ENCODE data around the gene RORB.
"Not testable (repeated sequence)": the region's sequence is repeated elsewhere in the genome, so short reads cannot be mapped to it uniquely, and the experiment has no call there.

The RORB gene

GRCh38 chr9:74513221-74513620 lies 16.1 kb downstream of the RORB start:
- DNase-seq (ENCODE audit: low spot score), result no peak

GRCh38 chr9:74517188-74517587 lies 20.1 kb downstream of the RORB start:
- DNase-seq (ENCODE audit: low spot score), result no peak

DNA sequence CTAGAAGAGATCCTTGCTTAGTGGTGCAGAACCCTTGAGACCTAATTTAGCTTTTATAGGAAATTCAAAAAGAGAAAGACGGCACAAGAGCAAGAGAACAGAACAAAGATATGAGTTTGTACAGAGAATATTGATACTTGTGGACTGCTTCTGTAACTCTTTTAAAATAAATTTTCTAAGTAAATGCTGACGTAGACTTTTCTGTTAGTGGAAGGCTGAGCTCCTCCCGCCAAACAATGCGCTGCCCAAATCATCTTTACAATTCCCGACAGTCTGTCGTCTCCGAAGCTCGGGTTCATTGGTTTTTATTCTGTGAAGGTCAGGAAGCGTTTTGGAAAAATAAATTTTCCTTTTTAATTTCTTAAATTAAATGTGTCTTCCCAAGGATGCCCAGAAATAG lies 22.3 kb downstream of the RORB start:
- no peak for DNase-seq (ENCODE audit: low spot score)

DNA sequence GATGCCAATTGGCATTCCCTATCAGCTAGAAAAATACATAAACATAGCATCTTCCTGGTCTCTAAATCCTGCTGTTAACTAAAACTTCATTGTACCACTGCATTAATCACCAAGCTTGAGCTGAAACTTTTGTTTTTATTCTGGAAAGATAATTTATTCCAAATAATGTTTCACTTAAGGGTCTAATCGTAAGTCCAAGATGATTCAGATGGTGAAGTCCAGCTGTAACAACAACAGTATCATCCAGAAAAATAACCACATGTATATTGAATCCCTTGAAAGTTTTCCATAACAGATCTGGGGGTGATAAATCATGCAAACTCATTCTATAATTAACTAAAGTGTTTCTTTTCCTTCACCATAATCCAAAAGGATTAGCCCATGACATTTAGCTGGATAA lies 23.9 kb downstream of the RORB start:
- no peak for DNase-seq (ENCODE audit: low spot score)

DNA sequence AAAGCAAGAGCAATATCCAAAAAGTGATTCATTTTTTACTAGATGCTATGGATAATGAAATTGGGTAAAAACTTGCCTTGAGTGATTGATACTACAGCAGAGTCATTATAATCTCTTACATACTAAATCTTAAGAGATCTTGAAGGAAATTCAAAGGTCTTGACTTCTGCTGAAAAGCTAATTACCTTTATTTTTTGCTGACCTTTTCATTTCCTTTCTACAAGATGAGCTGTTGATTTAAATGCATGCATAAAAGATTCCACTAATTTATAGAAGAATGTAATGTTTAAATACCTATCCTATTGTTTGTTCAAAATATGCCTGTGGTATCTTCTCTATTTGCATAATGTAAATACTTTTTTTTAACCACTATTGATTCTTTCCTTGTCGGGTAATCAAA lies 27.2 kb downstream of the RORB start:
- no peak for DNase-seq (ENCODE audit: low spot score)

DNA sequence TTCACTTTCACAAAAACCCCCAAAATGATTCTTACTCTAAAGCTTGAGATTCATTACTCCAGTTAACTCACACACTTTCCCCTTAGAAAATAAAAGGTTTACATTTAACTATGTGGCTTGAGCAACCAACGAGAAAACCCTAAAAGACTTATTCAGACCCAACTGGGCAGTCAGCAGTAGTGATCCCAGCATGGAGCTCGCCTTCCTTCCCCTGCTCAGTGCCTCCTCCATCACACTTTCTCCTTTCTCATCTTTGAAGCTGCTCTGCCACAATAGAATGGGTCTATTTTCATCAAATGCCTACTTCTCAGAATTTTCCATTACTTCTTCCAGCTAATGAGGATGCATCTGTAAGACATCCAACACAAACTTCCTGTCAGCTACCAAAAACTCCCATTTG lies 29.1 kb downstream of the RORB start:
- DNase-seq (ENCODE audit: low spot score), result no peak

GRCh38 chr9:74527718-74528117 lies 30.6 kb downstream of the RORB start:
- no peak for DNase-seq (ENCODE audit: low spot score)

DNA sequence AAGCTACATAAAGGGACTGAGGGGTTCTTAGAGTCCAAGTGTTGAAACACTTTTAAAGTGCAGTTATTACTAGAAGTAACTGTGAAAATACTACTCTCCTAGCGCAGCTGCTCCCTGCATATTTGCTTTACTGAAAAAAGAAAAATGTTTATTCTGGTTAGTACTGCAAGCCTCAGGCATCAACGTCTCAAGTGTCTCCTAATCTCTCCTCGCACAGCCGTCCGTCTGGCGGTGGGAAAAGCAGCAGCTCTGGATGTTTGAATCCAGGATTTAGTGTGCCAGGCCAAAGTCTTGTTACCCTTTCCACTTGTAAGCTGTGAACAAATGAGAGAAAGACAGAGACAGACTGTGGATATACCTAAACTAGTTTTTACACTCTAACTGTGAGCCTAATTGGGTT lies 31.1 kb downstream of the RORB start:
- DNase-seq (ENCODE audit: low spot score), result no peak

- not testable (repeated sequence) for DNase-seq (ENCODE audit: low spot score)
These were observed 33.3 kb downstream of the RORB start for GRCh38 chr9:74530458-74530857.

GRCh38 chr9:74533253-74533652 lies 36.1 kb downstream of the RORB start:
- no peak for DNase-seq (ENCODE audit: low spot score)

GRCh38 chr9:74534841-74535240 lies 37.7 kb downstream of the RORB start:
- DNase-seq (ENCODE audit: low spot score), result no peak

DNA sequence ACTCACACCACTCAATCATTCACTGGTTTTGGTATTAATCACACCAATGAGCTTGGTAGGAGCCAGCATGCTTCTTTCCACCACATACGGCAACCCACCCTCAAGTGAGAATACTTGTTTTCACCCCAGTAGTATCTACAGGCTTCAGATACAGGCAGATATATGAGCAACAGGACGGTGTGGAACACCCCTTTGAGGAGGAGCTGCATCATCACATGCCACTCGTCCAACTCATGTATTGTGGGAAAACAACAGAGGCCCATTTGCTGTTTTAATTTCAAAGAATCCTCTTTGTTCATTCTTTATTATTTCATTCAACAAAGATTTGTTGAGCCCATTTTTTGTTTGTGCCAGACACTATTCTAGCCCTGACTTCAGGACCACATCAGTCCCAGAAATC lies 46.0 kb downstream of the RORB start:
- no peak for DNase-seq (ENCODE audit: low spot score)

GRCh38 chr9:74551266-74551665 lies 54.1 kb downstream of the RORB start:
- no peak for DNase-seq (ENCODE audit: low spot score)

GRCh38 chr9:74554751-74555419 lies 57.8 kb downstream of the RORB start:
- DNase-seq (ENCODE audit: low spot score), result no peak

- DNase-seq (ENCODE audit: low spot score), result no peak
These were observed 58.4 kb downstream of the RORB start for GRCh38 chr9:74555565-74555964.

DNA sequence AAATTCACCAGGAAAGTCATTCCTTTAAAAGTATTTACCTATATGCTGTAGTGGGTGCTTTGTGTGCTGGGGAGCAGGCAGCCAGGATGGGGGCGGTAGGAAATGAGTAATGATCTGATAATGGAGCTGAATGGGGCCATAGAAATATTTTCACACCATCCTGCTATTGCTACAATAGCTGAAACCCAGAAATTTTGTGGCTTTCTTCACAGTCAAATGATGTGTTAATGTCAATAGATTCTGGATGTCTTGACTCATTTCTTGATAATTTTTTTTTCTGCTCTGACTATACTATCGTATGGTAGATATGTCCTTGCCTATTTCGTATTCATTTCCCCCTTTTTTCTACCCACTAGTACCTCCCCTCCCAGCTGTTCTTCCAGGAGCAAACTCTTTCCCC lies 59.5 kb downstream of the RORB start:
- no peak for DNase-seq (ENCODE audit: low spot score)

- no peak for DNase-seq (ENCODE audit: low spot score)
These were observed 60.4 kb downstream of the RORB start for GRCh38 chr9:74557571-74557970.

DNA sequence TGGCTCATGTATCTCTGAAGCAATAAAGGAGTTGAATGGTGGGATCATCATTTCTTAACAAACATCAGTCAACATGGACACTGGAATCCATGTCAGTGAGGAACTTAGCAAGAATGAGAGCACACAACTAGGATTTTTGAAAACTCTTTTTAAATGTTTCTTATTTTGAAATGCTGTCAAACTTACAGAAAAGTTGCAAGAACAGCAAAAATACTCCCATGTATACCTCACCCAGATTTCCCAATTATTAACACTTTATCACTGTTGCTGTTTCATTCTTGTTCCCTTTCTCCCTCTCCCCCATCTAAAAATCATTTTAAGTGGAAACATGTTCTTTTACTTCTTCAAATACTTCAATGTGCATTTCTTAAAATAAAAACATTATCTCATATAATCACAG lies 65.5 kb downstream of the RORB start:
- DNase-seq (ENCODE audit: low spot score), result no peak

DNA sequence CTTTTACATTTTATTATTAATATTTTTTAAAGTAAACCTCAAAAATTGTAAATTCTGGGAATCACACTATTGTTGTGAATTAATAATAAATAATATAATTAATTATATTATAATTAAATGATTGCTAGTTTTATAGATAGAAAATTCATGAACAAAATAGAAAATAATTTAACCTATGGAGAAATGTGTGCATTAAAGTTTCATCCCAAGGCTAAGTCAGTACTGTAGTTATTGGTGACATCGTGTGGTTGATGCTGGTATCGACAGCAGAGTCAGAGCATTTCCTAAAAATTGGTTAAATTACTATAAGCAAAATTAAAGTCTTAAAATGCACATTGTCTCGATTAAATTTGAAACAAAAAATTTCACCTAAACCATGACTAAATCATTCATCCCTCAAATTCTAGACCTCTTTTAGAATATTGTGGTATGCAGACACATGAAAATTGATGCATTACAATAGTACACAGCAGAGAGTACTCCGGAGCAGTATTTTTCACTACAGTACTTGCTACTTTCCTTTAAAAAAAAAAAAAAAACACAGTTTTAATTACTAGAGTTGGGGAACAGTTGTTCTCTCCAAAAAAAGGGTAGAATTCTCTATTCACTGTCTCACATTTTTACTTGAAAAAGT lies 73.9 kb downstream of the RORB start:
- peak; percentile 18 for DNase-seq (ENCODE audit: low spot score)

DNA sequence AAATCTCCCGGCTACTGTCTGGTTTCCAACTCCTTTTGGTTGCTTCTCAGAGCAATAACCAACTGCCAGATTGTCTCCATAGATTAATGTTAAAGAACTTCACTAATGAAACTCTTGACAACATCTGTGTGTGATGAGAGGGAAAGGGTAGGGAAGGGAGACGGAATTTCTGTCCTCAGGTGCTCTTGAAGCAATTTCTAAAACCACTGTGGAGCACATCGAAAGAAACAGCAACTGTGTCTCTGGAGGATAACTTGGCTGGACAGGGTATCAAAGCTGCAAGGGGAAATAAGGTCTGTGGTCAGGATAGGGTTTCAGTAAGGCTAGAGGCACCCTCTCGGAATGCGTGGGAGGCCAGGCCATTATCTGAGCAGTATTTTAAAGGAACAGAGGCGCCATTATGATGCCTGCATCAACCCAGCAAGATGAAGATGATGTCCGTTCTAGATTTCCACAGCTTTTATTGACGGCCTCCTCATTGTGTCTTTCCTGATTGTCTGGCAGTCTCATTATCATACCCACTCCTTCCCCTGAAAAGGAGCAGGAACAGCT lies 76.6 kb downstream of the RORB start:
- no peak for DNase-seq (ENCODE audit: low spot score)

GRCh38 chr9:74576176-74576575 lies 79.0 kb downstream of the RORB start:
- no peak for DNase-seq (ENCODE audit: low spot score)

GRCh38 chr9:74577956-74578355 lies 80.8 kb downstream of the RORB start:
- DNase-seq (ENCODE audit: low spot score), result peak; percentile 5

DNA sequence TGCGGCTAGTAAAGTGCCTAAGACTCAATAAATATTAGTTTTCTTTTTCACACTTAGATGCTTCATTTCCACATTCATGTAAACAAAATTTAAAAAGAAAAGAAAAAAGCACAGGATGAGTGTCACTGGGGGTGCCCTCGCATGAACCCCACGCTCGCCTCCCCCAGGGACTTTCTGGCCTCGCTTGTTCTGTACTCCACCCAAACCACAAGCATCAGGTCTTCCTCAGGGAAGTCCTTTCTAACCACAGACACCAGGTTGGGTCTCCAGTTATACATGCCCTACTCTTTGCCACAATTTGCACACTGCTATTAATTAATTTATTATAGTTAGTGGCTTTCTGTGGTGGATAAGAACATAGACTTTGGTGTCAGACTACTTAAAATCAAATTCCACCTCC lies 92.4 kb downstream of the RORB start:
- no peak for DNase-seq (ENCODE audit: low spot score)

GRCh38 chr9:74595286-74595685 lies 98.2 kb downstream of the RORB start:
- no peak for DNase-seq (ENCODE audit: low spot score)
